ENCODE results near the gene MRRF.
"Not testable (repeated sequence)": the region's sequence is repeated elsewhere in the genome, so short reads cannot be mapped to it uniquely, and the experiment has no call there.

Gene MRRF

DNA sequence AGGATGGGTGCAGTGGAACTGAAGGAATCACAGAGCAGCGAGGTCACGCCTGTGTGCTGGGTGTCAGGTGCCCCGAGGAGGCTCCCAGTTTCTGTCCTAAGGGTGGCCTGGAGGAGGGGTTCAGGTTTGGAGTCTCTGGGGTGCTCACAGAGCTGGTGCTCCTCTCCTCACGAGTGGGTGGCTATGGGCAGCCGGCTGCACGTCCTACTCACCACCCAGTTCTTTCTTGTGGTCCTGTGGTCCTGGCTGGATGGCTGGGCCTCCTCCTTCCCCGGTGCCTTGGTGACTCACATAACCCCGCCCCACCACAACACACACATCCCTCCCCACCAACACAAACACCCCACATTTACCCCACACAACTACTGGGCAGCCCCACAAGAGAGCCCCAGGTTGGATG lies 96.2 kb downstream of the MRRF start:
- no peak for TF ChIP-seq REST (IDR thresholded peaks at IDR 0.05; ENCODE audit: insufficient replicate concordance, low read depth)
- TF ChIP-seq SPI1 (IDR thresholded peaks at IDR 0.05; ENCODE audit: borderline replicate concordance, low read depth), result no peak
- TF ChIP-seq GABPA (IDR thresholded peaks at IDR 0.05; ENCODE audit: low read depth), result no peak
- TF ChIP-seq POLR2AphosphoS5 (IDR thresholded peaks at IDR 0.05; ENCODE audit: low read depth), result no peak
- TF ChIP-seq, protein P1, sequence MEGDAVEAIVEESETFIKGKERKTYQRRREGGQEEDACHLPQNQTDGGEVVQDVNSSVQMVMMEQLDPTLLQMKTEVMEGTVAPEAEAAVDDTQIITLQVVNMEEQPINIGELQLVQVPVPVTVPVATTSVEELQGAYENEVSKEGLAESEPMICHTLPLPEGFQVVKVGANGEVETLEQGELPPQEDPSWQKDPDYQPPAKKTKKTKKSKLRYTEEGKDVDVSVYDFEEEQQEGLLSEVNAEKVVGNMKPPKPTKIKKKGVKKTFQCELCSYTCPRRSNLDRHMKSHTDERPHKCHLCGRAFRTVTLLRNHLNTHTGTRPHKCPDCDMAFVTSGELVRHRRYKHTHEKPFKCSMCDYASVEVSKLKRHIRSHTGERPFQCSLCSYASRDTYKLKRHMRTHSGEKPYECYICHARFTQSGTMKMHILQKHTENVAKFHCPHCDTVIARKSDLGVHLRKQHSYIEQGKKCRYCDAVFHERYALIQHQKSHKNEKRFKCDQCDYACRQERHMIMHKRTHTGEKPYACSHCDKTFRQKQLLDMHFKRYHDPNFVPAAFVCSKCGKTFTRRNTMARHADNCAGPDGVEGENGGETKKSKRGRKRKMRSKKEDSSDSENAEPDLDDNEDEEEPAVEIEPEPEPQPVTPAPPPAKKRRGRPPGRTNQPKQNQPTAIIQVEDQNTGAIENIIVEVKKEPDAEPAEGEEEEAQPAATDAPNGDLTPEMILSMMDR (IDR thresholded peaks at IDR 0.05; ENCODE audit: insufficient read depth, low read length), result no peak
- no peak for DNase-seq (ENCODE audit: low read depth in 1 of 2, low spot score in 1 of 2)

GRCh38 chr9:122363131-122363530 lies 98.4 kb downstream of the MRRF start:
- not testable (repeated sequence) for H3K27me3 ChIP-seq (ENCODE audit: insufficient read depth, poor library complexity, severe bottlenecking); DNase-seq (ENCODE audit: low read depth in 1 of 2, low spot score in 1 of 2); H3K4me3 ChIP-seq (replicated peaks; ENCODE audit: insufficient read depth, low read length); H3K27ac ChIP-seq (replicated peaks)

More for the DNA sequence above, 96.2 kb downstream of the MRRF start:
- no peak overlapping the region for H3K4me3 ChIP-seq (replicated peaks; ENCODE audit: insufficient read depth, low read length)
- no peaks in the 10 kb centered on the region for H3K27me3 ChIP-seq (ENCODE audit: insufficient read depth, poor library complexity, severe bottlenecking)
- no peak overlapping the region for H3K27ac ChIP-seq (replicated peaks)

GRCh38 chr9:122364117-122364782 lies 99.6 kb downstream of the MRRF start:
- no peak overlapping the region for H3K4me3 ChIP-seq (replicated peaks; ENCODE audit: insufficient read depth, low read length)
- H3K27me3 ChIP-seq (ENCODE audit: insufficient read depth, poor library complexity, severe bottlenecking), result no peaks in the 10 kb centered on the region
- no peak for DNase-seq (ENCODE audit: low read depth in 1 of 2, low spot score in 1 of 2)
- H3K27ac ChIP-seq (replicated peaks), result no peak overlapping the region
- TF ChIP-seq, protein P1 (IDR thresholded peaks at IDR 0.05; ENCODE audit: insufficient read depth, low read length), result no peak
- TF ChIP-seq GABPA (IDR thresholded peaks at IDR 0.05; ENCODE audit: low read depth) (no peak), POLR2AphosphoS5 (IDR thresholded peaks at IDR 0.05; ENCODE audit: low read depth) (no peak), REST (IDR thresholded peaks at IDR 0.05; ENCODE audit: insufficient replicate concordance, low read depth) (no peak), SPI1 (IDR thresholded peaks at IDR 0.05; ENCODE audit: borderline replicate concordance, low read depth) (no peak)

DNA sequence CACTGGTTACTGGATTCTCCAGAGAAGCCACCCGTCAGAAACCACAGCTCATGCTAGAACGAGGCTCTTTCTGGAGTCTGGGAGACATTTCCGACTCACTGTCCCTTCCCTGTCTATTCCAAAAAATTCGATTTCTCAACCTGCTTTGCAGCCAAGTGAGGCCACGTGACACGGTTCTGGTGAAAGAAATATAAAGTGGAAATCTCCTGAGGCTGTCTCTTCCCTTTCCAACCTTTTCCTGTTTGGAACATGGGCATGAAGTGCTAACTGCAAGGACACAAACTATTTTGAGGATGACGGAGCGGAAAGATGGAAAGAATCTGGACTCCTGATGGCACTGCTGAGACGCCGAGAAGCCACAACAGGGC lies 100.1 kb downstream of the MRRF start:
- TF ChIP-seq SPI1 (IDR thresholded peaks at IDR 0.05; ENCODE audit: borderline replicate concordance, low read depth), result no peak
- TF ChIP-seq GABPA (IDR thresholded peaks at IDR 0.05; ENCODE audit: low read depth), result no peak
- TF ChIP-seq POLR2AphosphoS5 (IDR thresholded peaks at IDR 0.05; ENCODE audit: low read depth), result no peak
- TF ChIP-seq, protein P1 (IDR thresholded peaks at IDR 0.05; ENCODE audit: insufficient read depth, low read length), result no peak
- no peak for DNase-seq (ENCODE audit: low read depth in 1 of 2, low spot score in 1 of 2)
- H3K27ac ChIP-seq (replicated peaks), result no peak overlapping the region

More for the DNA sequence above, 100.1 kb downstream of the MRRF start:
- no peaks in the 10 kb centered on the region for H3K27me3 ChIP-seq (ENCODE audit: insufficient read depth, poor library complexity, severe bottlenecking)
- H3K4me3 ChIP-seq (replicated peaks; ENCODE audit: insufficient read depth, low read length), result no peak overlapping the region
